Fibroblast of villous mesenchyme (primary cell): ENCODE results near the gene HTR3D. TPM values are rescaled to one million over a fixed set of nuclear protein-coding genes. Genes with fewer than 3 reads are reported as not detected.
A peak's percentile ranks its signal among the peaks of the same experiment; 100 is the strongest.
"Not testable (repeated sequence)": the region's sequence is repeated elsewhere in the genome, so short reads cannot be mapped to it uniquely, and the experiment has no call there.

ENCODE experiments used
- DNase-seq: peaks from one replicate; pipeline ENCODE4 v3.0.0-alpha.2; 2010; ENCODE audit warnings: low read depth
- H3K4me3 ChIP-seq: 2 replicates; pipeline ENCODE4 v1.5.1; 2011; ENCODE audit warnings: low read depth, mild to moderate bottlenecking, low read length
- total RNA-seq: library from RNA; depleted of rRNA; stranded (reverse); fragments of >200 nt; gene quantifications from 2 replicates; pipeline ENCODE4 v1.2.3, GENCODE V29; 2012
- TF ChIP-seq, protein P1 (sequence below): IDR thresholded peaks from 2 replicates; pipeline ENCODE4 v1.5.1; 2012; ENCODE audit warnings: low read depth, mild to moderate bottlenecking, low read length; ENCODE audit not compliant: insufficient read depth

HTR3D gene
- total RNA-seq, 1 donor, result not detected

GRCh38 chr3:184029443-184029842, 2.1 kb upstream of the HTR3D start:
- peak; percentile 40 for DNase-seq
- TF ChIP-seq, protein P1, sequence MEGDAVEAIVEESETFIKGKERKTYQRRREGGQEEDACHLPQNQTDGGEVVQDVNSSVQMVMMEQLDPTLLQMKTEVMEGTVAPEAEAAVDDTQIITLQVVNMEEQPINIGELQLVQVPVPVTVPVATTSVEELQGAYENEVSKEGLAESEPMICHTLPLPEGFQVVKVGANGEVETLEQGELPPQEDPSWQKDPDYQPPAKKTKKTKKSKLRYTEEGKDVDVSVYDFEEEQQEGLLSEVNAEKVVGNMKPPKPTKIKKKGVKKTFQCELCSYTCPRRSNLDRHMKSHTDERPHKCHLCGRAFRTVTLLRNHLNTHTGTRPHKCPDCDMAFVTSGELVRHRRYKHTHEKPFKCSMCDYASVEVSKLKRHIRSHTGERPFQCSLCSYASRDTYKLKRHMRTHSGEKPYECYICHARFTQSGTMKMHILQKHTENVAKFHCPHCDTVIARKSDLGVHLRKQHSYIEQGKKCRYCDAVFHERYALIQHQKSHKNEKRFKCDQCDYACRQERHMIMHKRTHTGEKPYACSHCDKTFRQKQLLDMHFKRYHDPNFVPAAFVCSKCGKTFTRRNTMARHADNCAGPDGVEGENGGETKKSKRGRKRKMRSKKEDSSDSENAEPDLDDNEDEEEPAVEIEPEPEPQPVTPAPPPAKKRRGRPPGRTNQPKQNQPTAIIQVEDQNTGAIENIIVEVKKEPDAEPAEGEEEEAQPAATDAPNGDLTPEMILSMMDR, result no peak
- no peak overlapping the region for H3K4me3 ChIP-seq

DNA sequence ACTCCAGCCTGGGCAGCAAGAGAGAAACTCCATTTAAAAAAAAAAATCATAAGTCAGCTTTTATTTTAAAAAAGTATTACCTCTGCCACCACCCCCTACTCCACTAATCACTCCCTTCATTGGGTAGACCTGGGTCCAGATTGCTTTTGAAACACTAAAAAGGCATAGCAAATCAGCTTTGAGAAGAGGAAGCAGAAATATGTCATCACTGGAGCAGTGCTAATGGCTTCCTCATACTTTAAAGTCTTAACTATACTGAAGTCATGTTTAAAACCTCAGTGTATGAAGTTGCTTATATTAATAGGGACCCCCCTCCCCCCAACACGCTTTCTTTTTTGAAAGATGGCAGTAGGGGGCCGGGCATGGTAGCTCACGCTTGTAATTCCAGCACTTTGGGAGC, 1.0 kb upstream of the HTR3D start:
- H3K4me3 ChIP-seq, result no peak overlapping the region
- no peak for DNase-seq
- TF ChIP-seq, protein P1, result no peak

DNA sequence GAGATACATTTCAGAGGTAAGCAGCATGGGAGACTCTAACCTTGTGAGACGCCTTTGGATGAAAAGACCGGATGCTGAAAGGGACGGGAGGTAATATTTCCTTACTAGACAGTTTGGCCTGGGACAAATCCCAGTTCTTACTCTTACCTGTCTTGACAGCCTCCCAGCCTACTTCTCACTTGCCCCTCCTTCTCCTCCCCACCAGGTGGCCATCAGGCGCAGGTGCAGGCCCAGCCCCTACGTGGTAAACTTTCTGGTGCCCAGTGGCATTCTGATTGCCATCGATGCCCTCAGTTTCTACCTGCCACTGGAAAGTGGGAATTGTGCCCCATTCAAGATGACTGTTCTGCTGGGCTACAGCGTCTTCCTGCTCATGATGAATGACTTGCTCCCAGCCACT, 6.3 kb downstream of the HTR3D start:
- TF ChIP-seq, protein P1, result no peak
- no peak for DNase-seq
- no peak overlapping the region for H3K4me3 ChIP-seq

DNA sequence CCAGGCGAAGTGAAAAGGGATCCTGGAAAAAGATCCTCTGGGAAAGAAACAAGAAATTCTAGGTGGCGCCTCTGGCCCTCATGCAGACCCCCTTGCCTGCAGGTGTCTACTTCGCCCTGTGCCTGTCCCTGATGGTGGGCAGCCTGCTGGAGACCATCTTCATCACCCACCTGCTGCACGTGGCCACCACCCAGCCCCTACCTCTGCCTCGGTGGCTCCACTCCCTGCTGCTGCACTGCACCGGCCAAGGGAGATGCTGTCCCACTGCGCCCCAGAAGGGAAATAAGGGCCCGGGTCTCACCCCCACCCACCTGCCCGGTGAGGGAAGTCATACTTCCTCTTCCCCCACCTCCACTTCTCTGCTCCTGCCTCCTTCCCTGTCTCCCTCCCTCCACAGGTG, 6.8 kb downstream of the HTR3D start:
- DNase-seq, H3K4me3 ChIP-seq: not testable (repeated sequence)

- no peak overlapping the region for H3K4me3 ChIP-seq
- TF ChIP-seq, protein P1, result no peak
- DNase-seq, result peak; percentile 91
These were observed 7.9 kb downstream of the HTR3D start for GRCh38 chr3:184039414-184039813.

DNA sequence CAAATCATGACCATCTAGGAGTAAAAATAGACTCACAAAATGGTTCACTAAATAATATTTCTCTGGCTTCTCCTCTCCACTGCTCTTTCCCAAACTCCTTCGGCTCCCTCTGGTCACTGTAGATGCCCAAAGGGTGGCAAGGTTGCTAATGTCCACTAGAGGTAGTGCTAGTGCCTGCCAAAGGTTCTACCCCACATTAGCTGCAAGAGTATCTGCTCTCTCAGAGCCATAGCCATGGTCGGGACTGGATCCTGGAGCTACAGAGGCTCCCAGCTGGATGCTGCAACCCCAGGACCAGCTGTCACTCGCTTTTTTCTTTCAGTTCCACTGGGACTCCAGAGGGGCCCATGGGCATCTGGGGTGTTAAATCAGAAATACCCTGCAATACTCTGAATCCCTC, 8.5 kb downstream of the HTR3D start:
- H3K4me3 ChIP-seq, result no peak overlapping the region
- peak; percentile 23 for DNase-seq
- TF ChIP-seq, protein P1, result peak; percentile 48

DNA sequence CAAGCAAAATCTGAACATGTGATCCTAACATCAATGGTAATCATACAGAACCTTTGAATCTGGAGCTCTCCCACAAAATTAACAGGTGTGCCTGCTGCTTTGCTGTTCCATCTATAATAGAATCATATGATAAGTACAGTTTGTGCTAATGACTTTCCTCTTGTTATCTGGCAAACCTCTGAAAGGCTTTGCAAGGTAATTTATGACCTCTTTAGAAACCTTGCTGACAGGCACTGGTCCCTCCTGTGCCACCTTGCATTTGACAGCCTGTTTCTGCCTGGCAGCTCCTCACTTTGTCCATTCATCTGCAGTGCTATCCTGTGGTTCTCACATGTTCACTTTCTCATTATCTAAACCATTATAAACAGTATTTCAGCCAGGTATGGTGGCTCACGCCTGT, 11.1 kb downstream of the HTR3D start:
- TF ChIP-seq, protein P1, result no peak
- H3K4me3 ChIP-seq, result no peak overlapping the region
- no peak for DNase-seq
